CD4-positive, alpha-beta T cell treated with Interleukin-4 for 4 hours (primary cell): ENCODE results near the gene CRACDL.

Experiments used
- DNase-seq: peaks from one replicate; pipeline ENCODE4 v3.0.0-alpha.2; 2020

Gene CRACDL, protein sequence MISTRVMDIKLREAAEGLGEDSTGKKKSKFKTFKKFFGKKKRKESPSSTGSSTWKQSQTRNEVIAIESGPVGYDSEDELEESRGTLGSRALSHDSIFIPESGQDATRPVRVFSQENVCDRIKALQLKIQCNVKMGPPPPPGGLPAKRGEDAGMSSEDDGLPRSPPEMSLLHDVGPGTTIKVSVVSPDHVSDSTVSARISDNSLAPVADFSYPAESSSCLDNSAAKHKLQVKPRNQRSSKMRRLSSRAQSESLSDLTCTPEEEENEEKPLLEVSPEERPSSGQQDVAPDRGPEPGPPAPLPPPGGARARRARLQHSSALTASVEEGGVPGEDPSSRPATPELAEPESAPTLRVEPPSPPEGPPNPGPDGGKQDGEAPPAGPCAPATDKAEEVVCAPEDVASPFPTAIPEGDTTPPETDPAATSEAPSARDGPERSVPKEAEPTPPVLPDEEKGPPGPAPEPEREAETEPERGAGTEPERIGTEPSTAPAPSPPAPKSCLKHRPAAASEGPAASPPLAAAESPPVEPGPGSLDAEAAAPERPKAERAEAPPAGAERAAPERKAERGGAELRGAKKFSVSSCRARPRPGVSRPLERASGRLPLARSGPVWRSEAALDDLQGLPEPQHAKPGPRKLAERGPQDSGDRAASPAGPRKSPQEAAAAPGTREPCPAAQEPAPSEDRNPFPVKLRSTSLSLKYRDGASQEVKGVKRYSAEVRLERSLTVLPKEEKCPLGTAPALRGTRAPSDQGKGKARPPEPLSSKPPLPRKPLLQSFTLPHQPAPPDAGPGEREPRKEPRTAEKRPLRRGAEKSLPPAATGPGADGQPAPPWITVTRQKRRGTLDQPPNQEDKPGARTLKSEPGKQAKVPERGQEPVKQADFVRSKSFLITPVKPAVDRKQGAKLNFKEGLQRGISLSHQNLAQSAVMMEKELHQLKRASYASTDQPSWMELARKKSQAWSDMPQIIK

DNA sequence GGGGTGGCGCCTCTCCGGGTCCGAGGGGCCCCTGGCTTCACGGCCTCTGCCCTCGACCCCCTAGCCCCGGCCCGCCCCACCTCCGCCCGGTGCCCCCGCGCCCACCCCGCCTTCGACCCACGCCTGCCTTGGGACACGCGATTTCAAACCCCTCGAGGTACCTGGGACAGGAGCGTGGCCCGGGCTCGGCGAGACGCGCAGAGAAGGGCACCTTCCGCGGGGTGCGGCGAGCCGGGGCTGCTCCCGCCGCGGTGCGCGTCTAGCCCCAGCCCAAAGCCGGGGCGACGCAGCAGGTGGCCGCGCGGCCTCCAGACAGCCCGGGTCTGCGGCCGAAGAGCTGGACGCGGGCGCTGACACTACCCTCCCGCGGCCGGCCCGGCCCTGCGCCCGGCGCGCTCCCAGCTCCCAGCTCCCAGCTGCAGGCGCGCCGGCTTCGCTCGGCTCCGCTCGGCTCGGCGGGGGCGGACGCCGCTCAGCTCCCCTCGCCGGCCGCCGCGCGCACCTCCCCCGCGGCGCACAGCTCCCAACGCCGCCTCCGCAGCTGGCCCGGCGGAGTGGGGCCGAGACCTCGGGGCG lies at the start of gene CRACDL:
Gene CRACDL (minus strand): TSS at position 449 of the 576 bp plus-strand sequence. CDS start 89,425 bp downstream, outside the sequence.
- DNase-seq = no peak

DNA sequence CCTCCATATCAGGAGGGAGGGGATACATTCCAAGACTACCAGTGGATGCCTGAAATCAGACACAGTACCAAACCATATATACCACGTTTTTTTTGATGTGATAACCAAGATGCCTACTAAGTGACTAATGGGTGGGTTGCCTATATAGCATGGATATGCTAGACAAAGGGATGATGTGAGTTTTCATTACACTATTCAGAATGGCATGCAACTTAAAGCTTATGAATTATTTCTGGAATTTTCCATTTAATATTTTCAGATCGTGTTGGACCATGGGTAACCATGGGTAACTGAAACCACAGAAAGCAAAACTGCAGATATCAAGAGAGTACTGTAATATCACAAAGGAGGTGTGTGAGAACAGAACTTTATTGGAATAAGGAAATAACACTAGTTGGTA lies 39.6 kb upstream of the CRACDL start:
- no peak for DNase-seq

DNA sequence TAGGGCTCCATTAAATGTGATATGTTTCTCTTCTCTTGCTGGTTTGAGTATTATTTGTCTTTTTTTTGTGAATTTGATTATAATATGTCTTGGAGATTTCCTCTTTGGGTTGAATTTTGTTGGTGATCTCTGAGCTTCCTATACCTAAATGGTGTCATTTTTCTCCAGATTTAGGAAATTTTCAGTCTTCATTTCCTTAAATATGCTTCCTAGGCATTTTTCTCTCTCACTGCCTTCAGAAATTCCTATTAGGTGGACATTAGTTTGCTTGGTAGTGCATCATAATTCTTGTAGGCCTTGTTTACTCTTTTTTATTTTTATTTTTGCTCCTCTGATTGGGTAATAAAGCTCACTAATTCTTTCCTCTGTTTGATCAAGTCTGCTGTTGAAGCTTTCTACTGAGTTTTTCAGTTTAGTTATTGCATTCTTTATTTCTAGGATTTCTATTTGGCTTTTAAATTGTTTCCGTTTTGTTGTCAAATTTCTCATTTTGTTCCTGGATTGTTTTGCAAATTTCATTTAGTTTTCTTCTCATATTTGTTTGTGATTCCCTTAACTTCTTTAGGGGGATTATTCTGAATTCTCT lies 36.6 kb upstream of the CRACDL start:
- DNase-seq = no peak

DNA sequence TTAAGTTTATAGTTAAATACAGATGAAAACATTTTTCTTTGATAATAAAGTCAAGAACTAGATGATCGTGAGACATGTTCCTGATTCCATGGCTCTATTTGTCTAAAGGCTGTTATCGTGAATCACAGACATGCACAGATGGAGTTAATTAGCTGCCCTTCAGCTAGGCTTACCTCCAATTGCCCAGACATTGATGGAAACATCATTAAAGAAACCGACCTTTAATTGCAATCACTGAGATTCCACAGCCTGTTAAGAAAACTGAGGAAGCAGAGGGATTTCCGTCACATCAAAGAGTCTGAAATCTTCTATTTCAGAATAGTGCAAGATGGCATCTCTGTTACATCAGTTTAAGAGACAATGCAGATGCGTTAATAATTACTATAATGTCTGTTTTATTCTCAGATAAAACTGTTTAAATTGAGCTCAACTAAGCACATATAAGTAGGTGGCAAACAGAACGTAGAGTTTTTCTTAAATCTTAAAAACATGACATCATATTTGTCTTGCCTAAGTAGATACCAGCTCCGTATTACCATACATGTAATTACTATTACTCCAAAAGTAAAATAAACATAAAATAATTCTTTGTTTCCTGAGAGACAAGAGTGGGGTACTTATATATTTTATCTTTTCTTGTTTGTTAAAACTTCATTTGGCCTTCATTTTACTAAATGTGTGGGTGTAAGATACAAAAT lies 23.9 kb upstream of the CRACDL start:
- DNase-seq = no peak

DNA sequence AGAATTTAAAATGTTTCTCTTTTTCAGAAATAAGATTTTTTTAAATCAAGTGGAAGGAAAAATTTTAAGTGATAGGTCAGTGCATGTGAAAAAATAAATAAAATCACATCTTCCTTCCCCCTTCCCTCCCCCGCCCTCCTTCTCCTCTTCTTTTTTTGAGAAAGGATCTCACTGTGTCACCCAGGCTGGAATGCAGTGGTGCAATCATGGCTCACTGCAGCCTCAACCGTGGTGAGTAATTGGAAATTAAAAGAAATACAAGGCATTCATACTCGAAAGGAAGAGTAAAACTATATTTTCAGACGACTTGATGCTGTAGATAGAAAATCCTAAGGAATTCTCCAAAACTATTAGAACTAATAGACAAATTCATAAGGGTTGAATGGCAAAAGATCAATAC lies 16.9 kb upstream of the CRACDL start:
- no peak for DNase-seq

DNA sequence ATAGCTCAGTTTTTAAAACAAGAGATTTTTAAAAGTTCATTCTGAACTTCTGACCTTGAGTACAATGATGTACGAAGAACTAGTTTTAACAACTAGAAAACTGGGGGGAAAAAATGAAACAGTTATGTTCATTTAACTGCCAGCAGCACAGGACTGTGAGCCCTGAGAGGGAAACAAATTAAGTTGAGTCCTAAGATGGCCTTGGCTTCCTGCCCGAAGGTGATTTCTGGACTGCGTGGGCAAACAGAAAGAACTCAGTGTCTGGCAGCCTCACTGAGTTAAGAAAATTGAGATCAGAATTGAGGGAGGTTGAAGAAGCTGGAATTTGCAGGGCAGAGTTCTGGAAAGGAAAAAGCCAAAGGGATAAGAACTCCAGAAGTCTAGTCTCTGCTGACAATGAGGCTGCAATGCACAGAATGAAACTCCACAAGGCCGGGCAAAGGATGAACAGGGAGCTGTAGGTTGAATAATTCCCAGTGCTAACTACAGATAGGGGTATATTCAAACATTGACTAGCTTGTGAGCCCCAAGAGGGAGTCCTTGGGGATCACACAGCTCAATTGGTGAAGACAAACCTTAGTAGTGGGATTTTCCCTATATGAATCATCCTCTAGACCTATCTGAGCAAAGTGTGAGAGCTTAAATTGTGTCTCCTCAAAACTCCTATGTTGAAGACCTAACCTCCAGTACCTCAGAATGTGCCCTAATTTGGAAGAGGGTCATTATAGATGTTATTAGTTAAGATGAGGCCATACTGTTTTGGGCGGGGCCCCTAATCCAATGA lies 13.1 kb upstream of the CRACDL start:
- DNase-seq = no peak

DNA sequence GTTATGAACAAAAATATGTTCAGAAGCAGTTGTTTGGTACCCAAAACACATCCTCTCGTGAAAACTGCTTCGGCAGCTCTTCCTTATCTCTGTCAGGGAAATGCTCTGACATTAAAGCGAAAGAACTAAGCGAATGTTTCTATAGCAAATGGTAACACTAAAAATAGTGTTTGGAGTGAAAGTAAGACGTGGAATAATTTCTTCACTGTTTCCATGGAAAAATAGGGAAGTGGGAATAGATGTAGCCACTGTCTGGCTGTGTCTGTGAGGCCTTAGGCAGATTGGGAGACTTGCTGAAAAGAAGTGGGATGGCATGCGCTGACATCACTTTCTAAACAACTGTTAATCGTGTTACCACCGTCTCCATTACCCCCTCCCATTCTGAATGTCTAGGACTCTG lies 11.5 kb upstream of the CRACDL start:
- DNase-seq = no peak

DNA sequence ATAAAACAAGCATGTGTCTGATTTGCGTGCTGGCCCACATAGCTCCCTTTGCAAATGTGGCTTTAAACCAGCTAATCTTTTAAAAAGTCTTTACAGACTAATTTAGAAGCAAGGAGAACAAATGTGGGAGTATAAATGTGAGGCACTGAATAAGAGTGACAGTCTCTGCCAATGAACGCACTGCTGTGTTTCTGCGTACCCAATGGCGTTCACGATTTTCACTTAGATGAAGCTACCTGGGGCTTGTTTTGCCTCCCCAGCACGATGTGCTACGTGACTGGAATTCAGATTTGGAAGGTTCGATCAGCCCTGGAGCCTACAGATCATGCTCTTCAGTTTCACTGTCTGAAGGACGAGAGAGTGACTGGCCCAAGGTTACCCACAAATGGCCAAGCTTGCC lies 10.8 kb upstream of the CRACDL start:
- no peak for DNase-seq

DNA sequence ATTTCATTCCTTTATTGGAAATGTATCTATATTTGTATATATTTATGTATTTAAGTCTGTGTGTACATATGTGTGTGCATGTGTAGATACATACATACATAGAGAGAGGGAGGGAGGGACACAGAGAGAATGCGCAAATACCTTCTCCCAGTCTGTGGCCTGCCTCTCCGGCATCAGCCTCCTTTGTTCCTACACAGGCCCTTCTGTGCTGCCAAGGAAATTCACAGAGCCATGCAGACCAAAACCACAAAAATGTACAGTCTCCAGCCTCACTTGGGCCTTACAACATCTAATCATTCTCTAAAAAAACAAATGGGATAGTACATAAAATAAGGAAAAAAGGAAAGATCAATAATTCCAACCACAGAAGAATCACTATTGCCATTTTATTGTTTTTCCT lies 8.8 kb upstream of the CRACDL start:
- no peak for DNase-seq

DNA sequence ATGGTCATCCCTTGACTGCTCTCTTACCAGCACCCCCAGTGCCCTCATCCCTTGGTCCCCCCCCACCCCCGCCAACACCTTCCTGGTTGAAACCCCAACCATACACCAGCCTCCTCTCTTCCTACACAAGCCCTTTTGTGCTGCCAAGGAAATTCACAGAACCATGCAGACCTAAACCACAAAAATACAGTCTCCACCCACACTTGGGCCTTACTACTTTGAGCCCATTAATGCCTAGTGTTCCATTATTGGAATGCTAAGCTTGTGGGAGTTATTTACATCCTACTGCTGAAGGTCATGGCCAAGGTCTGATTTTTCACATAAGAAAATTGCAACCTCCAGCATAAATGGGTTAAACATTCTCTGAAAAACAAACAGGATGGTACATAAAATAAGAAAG lies 4.1 kb upstream of the CRACDL start:
- DNase-seq = no peak

DNA sequence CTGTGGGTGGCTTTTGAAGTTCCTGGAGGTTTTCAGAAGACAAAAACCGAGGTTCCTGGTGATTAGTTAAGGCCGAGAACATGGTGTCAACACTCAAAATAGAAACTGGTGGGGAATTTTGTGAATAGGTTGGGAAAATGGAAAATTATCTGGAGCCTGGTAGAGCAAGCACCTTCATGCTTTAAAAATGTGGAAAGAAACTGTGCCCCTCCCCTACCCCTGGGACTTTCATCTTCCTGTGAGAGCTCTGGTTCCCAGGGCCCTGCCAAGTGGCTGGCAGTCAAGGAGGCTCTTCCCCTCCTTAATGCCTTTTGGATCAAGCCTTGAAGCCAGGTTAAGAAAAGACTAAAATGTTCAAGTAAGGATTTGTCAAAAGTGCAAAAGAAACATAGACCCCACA lies 1.9 kb upstream of the CRACDL start:
- DNase-seq = no peak

DNA sequence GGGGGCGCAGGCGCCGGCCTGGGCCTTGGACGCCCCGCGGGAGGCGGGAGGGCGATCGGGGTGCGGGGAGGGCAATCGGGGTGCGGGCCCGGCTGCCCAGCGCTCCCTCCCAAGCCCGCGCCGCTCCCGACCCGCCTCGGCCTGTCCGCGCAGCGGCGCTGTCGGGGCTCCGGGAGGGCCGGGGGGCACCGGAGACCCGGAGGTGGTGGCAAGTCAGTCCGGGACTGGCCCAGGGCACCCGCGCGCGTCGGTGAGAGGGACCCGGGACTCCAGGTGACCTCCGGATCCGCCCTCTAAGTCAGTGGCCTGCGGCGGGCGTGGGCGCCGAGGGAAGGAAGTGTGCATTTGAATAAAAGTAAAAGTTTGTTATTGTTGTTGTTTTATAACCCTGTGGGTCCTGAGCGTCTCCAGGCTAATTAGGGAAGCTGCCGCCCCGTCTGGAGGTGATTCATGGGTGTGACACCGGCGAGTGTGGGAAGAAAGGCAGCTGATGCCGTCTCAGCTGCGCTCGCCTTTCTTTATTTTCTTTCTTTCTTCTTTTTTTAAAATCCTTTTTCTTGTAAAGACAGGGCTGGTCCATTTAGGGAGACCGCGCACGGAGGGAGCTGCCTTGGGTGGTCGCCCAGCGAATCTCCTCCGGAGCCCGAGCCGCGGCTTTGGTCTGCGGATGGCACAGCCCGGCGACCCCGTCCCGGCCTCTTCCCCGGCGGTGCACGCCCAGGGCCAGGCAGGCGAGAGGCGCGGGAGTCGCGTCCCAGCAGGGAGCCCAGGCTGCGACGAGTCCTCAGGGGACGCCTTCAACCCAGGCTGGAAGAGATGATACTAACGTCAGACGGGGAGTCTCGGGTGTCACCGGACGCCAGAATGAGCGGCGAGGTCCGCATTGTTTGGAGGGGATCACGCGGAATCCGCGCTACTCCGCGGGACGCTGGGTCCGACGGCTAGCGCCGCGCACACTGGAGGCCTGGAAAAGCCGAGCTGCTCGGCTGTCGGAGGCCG lies 627 bp upstream of the CRACDL start:
- DNase-seq = no peak

DNA sequence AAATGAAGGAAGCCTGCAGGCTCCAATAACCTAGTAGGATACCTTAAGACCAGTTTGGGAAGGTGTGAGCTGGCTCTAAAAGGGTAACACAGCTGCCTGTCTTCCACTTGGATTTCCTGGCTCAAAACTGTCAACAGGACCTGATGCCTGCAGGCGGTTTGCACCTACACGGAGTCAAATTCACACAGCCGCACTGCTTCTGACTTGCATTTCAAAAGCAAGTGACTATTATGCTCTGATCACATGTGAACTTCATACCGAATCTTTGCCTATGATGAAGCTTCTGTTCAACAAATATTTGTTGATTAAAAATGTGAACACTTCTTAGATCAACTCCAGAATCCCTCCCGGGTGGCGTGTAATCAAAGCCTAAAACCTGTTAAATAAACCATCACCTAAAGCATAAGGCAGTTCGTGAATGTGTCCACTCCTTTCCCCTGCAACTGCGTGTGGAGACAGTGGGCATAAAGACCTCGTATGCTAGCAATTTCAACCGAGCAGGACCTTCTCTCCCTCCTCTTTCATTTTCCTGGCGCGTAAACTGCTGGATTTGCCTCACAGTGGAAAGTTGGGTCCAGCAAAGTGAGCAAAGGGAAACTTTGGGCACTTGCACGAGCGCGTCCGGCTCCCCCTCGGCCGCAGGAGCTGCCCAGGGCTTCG lies 784 bp downstream of the CRACDL start:
- DNase-seq = no peak

DNA sequence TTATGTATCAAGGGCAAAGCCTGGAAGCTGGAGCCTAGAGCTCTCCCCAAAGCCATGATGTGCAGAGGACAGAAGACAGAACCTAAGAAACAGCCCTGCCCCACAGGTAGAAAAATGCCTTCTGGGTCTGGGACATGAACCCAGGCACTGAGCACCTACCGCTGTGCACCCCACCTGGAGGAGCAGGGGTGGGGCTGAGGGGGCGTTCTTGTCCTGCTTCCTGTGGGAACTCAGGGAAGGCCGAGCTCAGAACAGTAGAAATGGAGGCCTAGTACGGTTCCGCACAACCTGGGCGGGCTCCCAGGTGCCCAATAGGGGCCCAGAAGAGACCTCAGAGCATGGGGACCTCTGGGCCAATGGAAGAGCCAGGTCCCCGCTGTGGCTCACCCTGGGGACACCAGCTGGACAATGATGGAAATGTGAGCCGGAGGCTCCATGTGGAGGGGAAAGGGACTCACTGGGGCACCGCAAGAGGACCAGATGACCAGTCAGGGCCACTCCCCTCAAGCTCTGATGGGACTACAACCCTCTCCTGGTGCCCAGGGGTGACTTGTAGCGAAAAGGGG lies 3.2 kb downstream of the CRACDL start:
- no peak for DNase-seq

DNA sequence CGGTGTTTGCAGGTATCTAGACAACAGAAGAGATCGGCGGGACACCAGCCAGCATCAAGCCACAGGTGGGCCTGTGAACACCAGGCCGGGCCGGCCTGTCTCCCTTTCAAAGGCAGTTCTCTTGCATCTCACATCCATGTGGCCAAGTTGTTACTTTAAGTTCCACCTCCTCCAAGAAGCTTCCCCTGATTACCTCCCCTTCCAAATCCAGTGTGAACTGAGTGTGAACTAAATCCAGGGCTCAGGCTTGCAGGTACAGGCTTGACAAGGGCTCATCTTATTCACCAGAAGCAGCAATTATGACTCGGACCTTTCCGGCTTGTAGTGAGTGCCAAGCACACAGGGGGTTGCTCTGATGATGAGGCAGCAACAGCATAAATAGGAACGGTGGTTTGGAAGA lies 3.9 kb downstream of the CRACDL start:
- no peak for DNase-seq

DNA sequence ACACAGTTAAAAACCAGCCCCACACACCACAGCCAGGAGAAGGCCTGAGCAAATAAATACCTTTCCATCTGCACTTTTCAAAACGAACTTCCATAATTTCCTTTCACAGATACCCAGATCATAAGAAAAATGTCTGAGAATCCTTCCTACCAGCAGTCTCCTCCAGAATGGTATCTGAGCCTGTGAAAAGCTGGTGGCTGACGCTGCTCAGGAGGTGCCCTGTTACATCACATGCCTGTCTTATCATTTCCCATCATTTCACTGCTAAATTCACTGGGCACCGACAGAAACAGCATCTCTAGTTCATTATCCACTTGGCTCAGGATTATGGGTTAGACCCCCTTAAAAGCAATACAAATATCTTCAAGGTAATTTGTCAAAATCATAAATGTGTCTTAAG lies 4.4 kb downstream of the CRACDL start:
- DNase-seq = no peak

DNA sequence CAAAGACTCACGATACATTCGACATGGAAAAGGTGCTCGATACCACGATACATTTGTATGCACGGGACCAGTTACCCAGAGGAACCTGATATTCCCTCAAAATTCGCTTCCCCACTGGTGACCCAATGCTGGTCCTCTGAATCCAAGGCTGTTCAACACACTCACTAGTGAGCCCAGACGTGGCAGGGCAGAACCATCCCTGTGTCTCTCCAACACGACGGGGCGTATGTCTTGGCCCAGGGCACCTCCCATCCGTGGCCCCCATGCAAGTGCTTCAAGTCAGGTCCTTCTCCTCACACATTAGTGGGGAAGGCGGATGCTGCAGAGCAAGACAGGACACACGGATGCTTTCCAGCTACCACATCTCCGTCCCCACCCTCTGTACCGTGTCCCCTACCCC lies 6.1 kb downstream of the CRACDL start:
- DNase-seq = no peak

DNA sequence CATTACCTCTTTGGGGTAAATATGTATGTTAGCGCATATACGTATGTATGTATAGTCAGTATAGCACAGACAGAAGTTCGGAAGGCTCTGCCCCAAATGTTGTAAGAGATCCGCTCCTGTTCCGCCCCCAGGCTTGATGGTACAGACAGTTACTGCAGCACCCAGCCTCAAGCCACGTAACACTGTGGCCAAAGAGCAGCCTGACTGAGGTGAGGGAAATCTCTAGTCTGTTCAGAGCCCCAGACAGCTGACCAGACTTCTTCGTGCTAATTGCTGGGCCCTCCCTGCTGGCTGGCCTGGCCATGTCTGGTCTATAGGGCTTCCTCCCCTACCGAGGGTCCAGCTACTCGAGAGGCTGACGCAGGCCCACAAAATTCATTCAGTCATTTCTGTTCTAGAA lies 7.8 kb downstream of the CRACDL start:
- DNase-seq = no peak

DNA sequence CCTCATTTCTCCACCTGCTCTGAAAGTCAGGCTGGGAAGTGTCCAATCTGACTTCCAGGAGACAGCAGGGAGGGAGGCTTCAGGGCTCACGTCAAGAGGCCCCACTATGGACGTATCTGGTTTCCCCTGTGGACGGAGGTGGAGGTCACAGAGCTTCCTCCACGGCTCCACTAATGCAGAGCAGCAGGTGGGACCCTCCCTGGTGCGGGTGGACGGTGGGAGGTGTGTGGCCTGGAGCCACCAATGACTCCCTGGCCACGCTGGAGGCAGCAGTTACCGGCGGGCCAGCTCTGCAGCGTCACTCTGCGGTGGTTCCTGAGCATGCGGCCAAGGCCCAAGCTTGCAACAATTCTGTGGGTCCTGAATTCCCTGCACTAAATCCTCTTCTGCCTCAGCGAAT lies 9.0 kb downstream of the CRACDL start:
- no peak for DNase-seq

DNA sequence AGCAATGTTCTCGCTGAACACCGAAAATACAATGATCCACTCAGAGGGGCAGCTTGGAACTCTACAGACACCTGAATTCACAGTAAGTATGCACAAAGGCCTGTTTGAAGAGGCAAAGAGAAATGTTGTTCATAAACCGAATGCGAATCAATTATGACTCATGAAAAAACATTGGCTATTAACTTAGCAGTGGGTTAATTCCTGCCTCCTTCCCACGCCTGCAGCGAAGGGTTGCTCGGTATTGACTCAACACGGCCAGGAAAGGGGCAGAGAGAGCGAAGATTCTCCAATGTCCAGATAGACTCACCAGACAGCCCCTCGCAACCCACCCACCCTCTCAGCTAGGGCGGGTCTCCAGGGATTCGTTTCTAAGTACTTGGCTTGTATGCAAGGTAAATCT lies 9.4 kb downstream of the CRACDL start:
- DNase-seq = no peak
